SK-N-SH (cell line): ENCODE data around the gene STAC3.

Experiments used
- CTCF ChIP-seq: fragments of 200-600 bp; sonication (generic); IDR thresholded peaks from 2 replicates; pipeline ENCODE4 v1.6.1; 2017; ENCODE audit warnings: antibody characterized with exemption, mild to moderate bottlenecking, moderate library complexity
- EP300 ChIP-seq, 2 experiments: IDR thresholded peaks; 2 replicates each; pipeline versions ENCODE4 v1.4.0 to v1.6.1; 2012; ENCODE audit warnings: borderline replicate concordance in 1 of 2, low read depth in 1 of 2, low read length in 1 of 2
- EZH2phosphoT487 ChIP-seq: fragments of 200-600 bp; sonication (generic); IDR thresholded peaks from 2 replicates; pipeline ENCODE4 v1.6.1; 2017; ENCODE audit warnings: low read depth, mixed run types, mild to moderate bottlenecking, antibody characterized with exemption, moderate library complexity, borderline replicate concordance
- FOXM1 ChIP-seq: IDR thresholded peaks from 2 replicates; pipeline ENCODE4 v1.4.0; 2012; ENCODE audit warnings: low read depth, mild to moderate bottlenecking
- GABPA ChIP-seq: IDR thresholded peaks from 2 replicates; pipeline ENCODE4 v1.4.0; 2012; ENCODE audit warnings: low read depth, mild to moderate bottlenecking
- JUND ChIP-seq: IDR thresholded peaks from 2 replicates; pipeline ENCODE4 v1.4.0; 2012
- POLR2AphosphoS5 ChIP-seq: IDR thresholded peaks from 2 replicates; pipeline ENCODE4 v1.6.1; 2012; ENCODE audit warnings: low read depth, low read length
- RCOR1 ChIP-seq: fragments of 150-350 bp; IDR thresholded peaks from 2 replicates; pipeline ENCODE4 v1.6.1; 2017; ENCODE audit warnings: antibody characterized with exemption, low read length
- SIN3A ChIP-seq: IDR thresholded peaks from 2 replicates; pipeline ENCODE4 v1.6.1; 2012; ENCODE audit warnings: low read depth, mild to moderate bottlenecking, low read length, moderate library complexity, borderline replicate concordance
- TAF1 ChIP-seq: IDR thresholded peaks from 2 replicates; pipeline ENCODE4 v1.6.1; 2012; ENCODE audit warnings: low read depth, mild to moderate bottlenecking, low read length, moderate library complexity, borderline replicate concordance
- YY1 ChIP-seq: IDR thresholded peaks from 2 replicates; pipeline ENCODE4 v1.4.0; 2012; ENCODE audit warnings: low read depth, mild to moderate bottlenecking
- ZBTB33 ChIP-seq: IDR thresholded peaks from 2 replicates; pipeline ENCODE4 v1.4.0; 2012; ENCODE audit warnings: low read depth, borderline replicate concordance
- TF ChIP-seq, protein P1 (sequence below): IDR thresholded peaks from 2 replicates; pipeline ENCODE4 v1.6.1; 2012; ENCODE audit warnings: mild to moderate bottlenecking, low read depth, low read length, moderate library complexity

GRCh38 chr12:57215668-57216013 is 35.3 kb downstream of the STAC3 start:
- TF ChIP-seq EZH2phosphoT487 (no peak), TAF1 (no peak), POLR2AphosphoS5 (no peak), RCOR1 (no peak), CTCF (no peak), YY1 (no peak), GABPA (no peak), EP300 (IDR thresholded peaks at IDR 0.05; ENCODE audit: borderline replicate concordance in 1 of 2, low read depth in 1 of 2, low read length in 1 of 2) (no peak), SIN3A (no peak), JUND (no peak), ZBTB33 (no peak), FOXM1 (no peak)
- TF ChIP-seq, protein P1, sequence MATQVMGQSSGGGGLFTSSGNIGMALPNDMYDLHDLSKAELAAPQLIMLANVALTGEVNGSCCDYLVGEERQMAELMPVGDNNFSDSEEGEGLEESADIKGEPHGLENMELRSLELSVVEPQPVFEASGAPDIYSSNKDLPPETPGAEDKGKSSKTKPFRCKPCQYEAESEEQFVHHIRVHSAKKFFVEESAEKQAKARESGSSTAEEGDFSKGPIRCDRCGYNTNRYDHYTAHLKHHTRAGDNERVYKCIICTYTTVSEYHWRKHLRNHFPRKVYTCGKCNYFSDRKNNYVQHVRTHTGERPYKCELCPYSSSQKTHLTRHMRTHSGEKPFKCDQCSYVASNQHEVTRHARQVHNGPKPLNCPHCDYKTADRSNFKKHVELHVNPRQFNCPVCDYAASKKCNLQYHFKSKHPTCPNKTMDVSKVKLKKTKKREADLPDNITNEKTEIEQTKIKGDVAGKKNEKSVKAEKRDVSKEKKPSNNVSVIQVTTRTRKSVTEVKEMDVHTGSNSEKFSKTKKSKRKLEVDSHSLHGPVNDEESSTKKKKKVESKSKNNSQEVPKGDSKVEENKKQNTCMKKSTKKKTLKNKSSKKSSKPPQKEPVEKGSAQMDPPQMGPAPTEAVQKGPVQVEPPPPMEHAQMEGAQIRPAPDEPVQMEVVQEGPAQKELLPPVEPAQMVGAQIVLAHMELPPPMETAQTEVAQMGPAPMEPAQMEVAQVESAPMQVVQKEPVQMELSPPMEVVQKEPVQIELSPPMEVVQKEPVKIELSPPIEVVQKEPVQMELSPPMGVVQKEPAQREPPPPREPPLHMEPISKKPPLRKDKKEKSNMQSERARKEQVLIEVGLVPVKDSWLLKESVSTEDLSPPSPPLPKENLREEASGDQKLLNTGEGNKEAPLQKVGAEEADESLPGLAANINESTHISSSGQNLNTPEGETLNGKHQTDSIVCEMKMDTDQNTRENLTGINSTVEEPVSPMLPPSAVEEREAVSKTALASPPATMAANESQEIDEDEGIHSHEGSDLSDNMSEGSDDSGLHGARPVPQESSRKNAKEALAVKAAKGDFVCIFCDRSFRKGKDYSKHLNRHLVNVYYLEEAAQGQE: no peak
